GM18951 (cell line): ENCODE data around the gene BLOC1S1.

ENCODE experiments used
- POLR2A ChIP-seq: IDR thresholded peaks from 4 replicates; pipeline ENCODE4 v1.6.1; 2011; ENCODE audit warnings: mild to moderate bottlenecking; ENCODE audit not compliant: insufficient read length, insufficient read depth; ENCODE audit errors: extremely low read depth
- in situ Hi-C: fragments of 300-500 bp; cut with MboI; formaldehyde crosslinking; loops from one replicate; pipeline ENCODE4 v1.12.0; 2022; ENCODE audit warnings: low sequenced_read_pairs, mixed read lengths, inconsistent platforms; ENCODE audit not compliant: unreplicated experiment

Gene BLOC1S1

GRCh38 chr12:55732288-55732687, 16.4 kb downstream of the BLOC1S1 start:
- TF ChIP-seq POLR2A = no peak
- in situ Hi-C loops = no loop called here

GRCh38 chr12:55733021-55733555, 17.2 kb downstream of the BLOC1S1 start:
- TF ChIP-seq POLR2A = no peak
- in situ Hi-C loops = no loop called here

DNA sequence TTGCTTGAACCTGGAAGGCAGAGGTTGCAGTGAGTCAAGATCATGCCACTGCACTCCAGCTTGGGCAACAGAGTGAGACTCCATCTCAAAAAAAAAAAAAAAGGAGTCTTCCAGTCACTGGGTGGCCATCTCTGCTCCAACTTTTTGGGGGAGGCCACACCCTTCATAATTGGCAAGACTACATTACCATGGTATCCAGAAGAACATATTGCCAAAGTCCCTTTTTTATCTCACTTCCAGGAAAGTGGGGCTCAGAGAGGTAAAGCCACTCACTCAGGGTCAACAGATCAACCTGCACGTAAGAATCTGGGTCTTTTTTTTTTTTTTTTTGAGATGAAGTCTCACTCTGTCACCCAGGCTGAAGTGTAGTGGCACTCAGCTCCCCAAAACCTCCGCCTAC, 18.0 kb downstream of the BLOC1S1 start:
- in situ Hi-C loops = no loop called here
- no peak for TF ChIP-seq POLR2A

GRCh38 chr12:55734595-55734994, 18.7 kb downstream of the BLOC1S1 start:
- no peak for TF ChIP-seq POLR2A
- in situ Hi-C loops = no loop called here

DNA sequence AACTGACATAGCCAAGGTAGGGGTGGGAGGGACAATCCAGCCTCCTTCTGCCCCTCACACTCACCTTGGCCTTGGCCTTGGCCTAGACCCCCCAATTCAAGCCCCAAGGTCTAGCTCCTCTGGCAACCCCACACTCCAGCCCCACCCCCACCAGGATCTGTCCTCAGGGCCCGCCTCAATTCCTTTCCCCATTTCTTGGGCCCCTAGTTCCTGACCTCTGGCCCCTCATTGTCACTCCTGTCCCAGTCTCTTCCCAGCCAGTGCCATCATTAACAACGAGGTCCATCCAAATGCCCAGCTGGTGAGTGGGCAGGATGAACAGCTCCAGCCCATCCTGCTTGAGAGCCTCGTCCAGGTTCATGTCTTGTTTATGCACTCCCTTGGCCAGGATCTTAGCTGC, 20.2 kb downstream of the BLOC1S1 start:
- in situ Hi-C loops = no loop called here
- TF ChIP-seq POLR2A = no peak

DNA sequence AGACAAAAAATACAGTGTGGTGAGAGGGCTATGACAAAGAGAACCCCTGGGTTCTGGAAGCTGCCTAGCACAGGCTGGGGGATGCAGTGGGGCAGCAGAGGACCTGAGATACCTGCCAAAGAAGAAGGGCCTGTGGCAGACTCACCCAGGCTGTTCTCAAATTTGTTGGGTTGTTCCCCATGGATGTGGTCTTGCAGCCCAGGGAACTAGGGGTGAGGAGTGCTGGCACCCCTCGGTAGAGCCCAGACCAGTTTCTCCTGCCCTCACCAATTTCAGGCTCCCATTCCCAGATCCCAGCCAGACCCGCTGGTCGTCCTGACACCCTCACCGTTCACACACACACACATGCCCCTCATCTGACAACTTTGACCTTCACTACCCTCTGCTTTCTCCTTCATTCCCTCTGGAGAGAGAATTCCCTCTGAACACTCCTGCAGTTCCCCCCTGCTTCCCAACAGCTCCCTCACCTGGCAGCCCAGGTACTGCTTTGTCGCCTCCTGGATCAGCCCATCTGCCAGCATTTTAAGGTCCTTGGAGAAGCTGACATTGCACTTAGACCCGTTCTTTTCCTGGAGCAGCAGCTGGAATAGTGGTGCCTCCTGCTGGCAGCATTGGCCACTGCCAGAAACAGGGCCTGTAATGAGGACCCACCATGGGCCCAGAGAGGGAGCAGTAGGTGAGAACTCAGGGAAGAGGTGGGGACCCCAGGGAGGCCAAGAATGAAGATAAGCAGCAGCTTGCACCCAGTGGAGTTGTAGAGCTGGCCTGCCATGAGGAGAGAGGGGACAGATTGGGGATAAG, 21.1 kb downstream of the BLOC1S1 start:
- in situ Hi-C loops = no loop called here
- no peak for TF ChIP-seq POLR2A

DNA sequence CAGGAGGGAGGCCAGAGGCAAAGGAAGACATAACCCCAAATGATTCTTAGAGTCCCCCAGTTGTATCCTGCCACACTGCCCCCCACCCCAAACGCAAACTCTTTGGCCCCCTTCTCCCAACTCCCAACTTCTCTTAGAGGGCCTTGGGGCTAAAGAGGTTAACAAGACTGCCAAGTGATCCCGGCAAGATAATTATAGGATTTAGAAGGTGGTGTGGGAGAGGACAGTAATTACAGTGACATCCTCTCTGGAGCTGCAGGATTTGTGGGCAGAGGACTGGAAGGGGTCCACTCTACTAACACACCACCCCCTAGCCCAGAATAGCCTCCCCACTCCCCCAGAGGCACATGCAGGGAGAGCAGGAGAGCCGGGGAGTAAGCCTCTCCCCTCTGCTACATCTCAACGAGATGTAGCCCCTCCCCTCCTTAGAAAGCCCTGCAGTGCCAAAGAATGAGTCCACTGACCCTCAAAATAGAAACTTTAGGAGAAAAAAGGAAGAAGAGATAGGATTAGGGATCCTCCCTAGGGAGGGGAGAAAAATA, 21.8 kb downstream of the BLOC1S1 start:
- in situ Hi-C loops = no loop called here
- TF ChIP-seq POLR2A = no peak

DNA sequence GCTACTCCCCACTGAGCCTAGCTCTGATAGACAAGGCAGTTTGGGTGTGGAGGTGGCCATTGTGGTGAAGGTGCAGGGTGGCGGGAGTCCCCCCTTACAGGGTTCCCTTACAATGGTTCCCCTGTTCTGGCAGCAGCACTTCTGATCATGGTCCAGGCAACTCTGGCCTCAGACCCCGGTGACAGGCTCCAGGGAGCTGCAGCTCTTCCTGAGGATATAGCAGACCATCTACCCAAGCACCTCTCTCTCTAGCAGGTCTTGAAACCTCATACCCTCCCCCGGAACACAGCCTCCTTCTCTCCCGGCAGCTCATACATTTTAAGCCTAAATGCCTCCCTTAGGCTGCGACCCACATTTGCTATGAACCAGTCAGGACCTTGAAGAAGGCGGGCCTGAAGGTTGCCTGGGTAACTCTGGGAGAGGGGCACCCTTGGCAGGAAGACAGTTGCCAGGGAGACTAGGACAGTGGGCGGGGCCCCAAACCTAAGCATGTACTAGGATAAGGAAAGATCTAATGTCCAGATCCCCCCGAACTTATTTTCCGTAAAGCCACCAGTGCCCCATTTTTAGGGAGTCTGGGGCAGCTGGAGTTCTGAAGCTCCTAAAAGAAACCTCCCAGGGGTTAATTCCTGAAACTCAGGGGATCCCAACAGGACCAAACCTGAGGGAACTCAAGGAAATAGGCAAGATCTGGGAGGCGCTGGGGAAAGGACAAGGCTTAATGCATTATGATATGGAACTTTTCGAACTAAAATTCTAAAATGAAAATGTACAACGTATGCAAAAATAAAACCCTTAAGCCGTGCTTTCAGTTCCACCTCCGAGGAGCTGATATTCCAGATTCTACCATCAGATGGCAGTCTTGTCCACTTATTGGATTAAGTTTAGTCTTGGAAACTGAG, 22.5 kb downstream of the BLOC1S1 start:
- TF ChIP-seq POLR2A = no peak
- in situ Hi-C loops = no loop called here

GRCh38 chr12:55739025-55739378, 23.2 kb downstream of the BLOC1S1 start:
- TF ChIP-seq POLR2A = no peak
- in situ Hi-C loops = no loop called here

DNA sequence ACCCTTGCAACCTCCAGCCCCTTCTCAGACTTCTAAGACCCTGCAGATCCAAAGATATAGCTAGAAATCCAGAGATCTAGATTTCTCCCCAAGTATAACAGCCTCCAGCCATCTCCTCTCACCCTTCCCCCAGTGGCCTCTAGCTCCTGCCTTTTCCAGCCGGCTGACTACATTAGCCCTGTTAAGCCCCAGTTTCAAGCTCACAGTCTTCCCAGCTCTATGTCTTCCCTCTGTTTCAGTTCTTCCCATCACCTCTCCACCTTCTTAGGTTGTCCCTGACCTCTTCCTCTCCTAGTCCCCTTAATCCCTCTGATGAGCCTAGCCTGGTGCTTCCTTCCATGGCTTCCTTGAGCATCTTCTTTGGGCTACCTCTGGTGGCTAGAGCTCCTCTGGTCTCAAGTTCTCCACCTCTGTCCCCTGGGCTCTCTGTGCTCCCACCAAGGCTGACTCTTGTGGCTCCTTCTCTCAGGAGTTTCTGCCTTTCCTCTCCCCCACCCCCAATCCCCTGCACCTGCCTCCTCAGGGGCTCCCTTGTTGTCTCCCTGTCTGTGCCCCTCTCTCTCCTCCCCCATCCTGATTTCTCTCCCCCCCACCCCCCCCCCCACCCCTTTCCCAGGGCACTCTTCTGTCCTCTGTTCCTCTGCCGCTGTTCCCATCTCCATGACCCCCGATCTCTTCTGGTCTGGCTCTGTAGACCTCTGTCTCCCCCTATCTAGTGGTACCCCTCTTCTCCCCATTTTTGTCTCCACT, 26.3 kb downstream of the BLOC1S1 start:
- no peak for TF ChIP-seq POLR2A
- in situ Hi-C loops = loop anchor here (10.0 kb wide), 1 partner anchor 203 kb away; no protein-coding TSS in a partner anchor

- TF ChIP-seq POLR2A = peak; percentile 45
- in situ Hi-C loops = loop anchor here (10.0 kb wide), 1 partner anchor 202 kb away; no protein-coding TSS in a partner anchor
These were observed 27.0 kb downstream of the BLOC1S1 start, which contains the start of gene GDF11 for GRCh38 chr12:55742719-55743405. GDF11 (plus strand) TSS chr12:55743122; CDS start chr12:55743317, 195 bp downstream.
